Stimulated activated CD8-positive, alpha-beta memory T cell treated with anti-CD3 and anti-CD28 coated beads, Interleukin-12 subunit alpha, Interleukin-12 subunit beta, amount 100 ng/mL, for 24 hours (primary cell): ENCODE data around the gene ABCB10.
"Not testable (repeated sequence)": the region's sequence is repeated elsewhere in the genome, so short reads cannot be mapped to it uniquely, and the experiment has no call there.

ENCODE experiments used
- DNase-seq: peaks from one replicate; pipeline ENCODE4 v3.0.0-alpha.2; 2020; ENCODE audit errors: extremely low read depth

Gene ABCB10

GRCh38 chr1:229572286-229572685 is 13.8 kb upstream of the ABCB10 start:
- DNase-seq = no peak

GRCh38 chr1:229570891-229571516 is 12.5 kb upstream of the ABCB10 start:
- DNase-seq = no peak

- no peak for DNase-seq
Observed at GRCh38 chr1:229570305-229570704, 11.8 kb upstream of the ABCB10 start.

- DNase-seq = no peak
Observed at GRCh38 chr1:229567109-229567868, 8.8 kb upstream of the ABCB10 start.

GRCh38 chr1:229563701-229564100 is 5.2 kb upstream of the ABCB10 start:
- DNase-seq = no peak

GRCh38 chr1:229563241-229563640 is 4.7 kb upstream of the ABCB10 start:
- DNase-seq = no peak

- DNase-seq = no peak
Observed at GRCh38 chr1:229562686-229563085, 4.2 kb upstream of the ABCB10 start.

GRCh38 chr1:229561141-229561540 is 2.6 kb upstream of the ABCB10 start:
- no peak for DNase-seq

- not testable (repeated sequence) for DNase-seq
Observed at GRCh38 chr1:229560124-229560523, 1.6 kb upstream of the ABCB10 start.

- not testable (repeated sequence) for DNase-seq
Observed at GRCh38 chr1:229559336-229559801, 862 bp upstream of the ABCB10 start.

- DNase-seq = no peak
Observed at GRCh38 chr1:229557913-229558414, 543 bp downstream of the ABCB10 start.

GRCh38 chr1:229557200-229557850 is 1.2 kb downstream of the ABCB10 start:
- DNase-seq = no peak

GRCh38 chr1:229554886-229555621 is 3.5 kb downstream of the ABCB10 start:
- DNase-seq = no peak

- no peak for DNase-seq
Observed at GRCh38 chr1:229553621-229554130, 4.8 kb downstream of the ABCB10 start.

- no peak for DNase-seq
Observed at GRCh38 chr1:229552732-229553131, 5.8 kb downstream of the ABCB10 start.

GRCh38 chr1:229550812-229551567 is 7.5 kb downstream of the ABCB10 start:
- DNase-seq = no peak

GRCh38 chr1:229547542-229547941 is 11.0 kb downstream of the ABCB10 start:
- no peak for DNase-seq

- DNase-seq = no peak
Observed at GRCh38 chr1:229544587-229544986, 13.9 kb downstream of the ABCB10 start.

GRCh38 chr1:229539863-229540506 is 18.5 kb downstream of the ABCB10 start:
- no peak for DNase-seq

- DNase-seq = no peak
Observed at GRCh38 chr1:229538945-229539344, 19.6 kb downstream of the ABCB10 start.
